Fibroblast of peridontal ligament (primary cell): Measurements from ENCODE around the gene PDS5B.
"Not testable (repeated sequence)": the region's sequence is repeated elsewhere in the genome, so short reads cannot be mapped to it uniquely, and the experiment has no call there.

Source experiments
- DNase-seq: peaks from one replicate; pipeline ENCODE4 v3.0.0-alpha.2; 2010; ENCODE audit errors: extremely low read depth

The PDS5B gene

GRCh38 chr13:32791545-32792172 is 205.4 kb downstream of the PDS5B start:
- no peak for DNase-seq

- DNase-seq: no peak
Measured at GRCh38 chr13:32796754-32797153, 210.5 kb downstream of the PDS5B start.

- no peak for DNase-seq
Measured at GRCh38 chr13:32802159-32802558, 215.9 kb downstream of the PDS5B start.

GRCh38 chr13:32804673-32805230 is 218.5 kb downstream of the PDS5B start:
- peak; percentile 47 for DNase-seq

GRCh38 chr13:32811297-32811800 is 225.1 kb downstream of the PDS5B start:
- peak; percentile 62 for DNase-seq

- no peak for DNase-seq
Measured at GRCh38 chr13:32821149-32821688, 235.0 kb downstream of the PDS5B start.

GRCh38 chr13:32822771-32823170 is 236.5 kb downstream of the PDS5B start:
- peak; percentile 11 for DNase-seq

- no peak for DNase-seq
Measured at GRCh38 chr13:32823597-32823996, 237.3 kb downstream of the PDS5B start.

- no peak for DNase-seq
Measured at GRCh38 chr13:32824061-32824460, 237.8 kb downstream of the PDS5B start.

- DNase-seq: peak; percentile 85
Measured at GRCh38 chr13:32824675-32825074, 238.4 kb downstream of the PDS5B start.

GRCh38 chr13:32825481-32825880 is 239.2 kb downstream of the PDS5B start:
- DNase-seq: no peak

- DNase-seq: not testable (repeated sequence)
Measured at GRCh38 chr13:32826372-32826771, 240.1 kb downstream of the PDS5B start.
